Measurements from ENCODE around the gene CIP2A.

- TF ChIP-seq CTCF (conservative IDR thresholded peaks at IDR 0.05; ENCODE audit: low read depth, low read length), result no peak
- TF ChIP-seq POLR2A (IDR thresholded peaks at IDR 0.05; ENCODE audit: low read depth, low read length), result no peak
- no peak for TF ChIP-seq RAD21 (IDR thresholded peaks at IDR 0.05; ENCODE audit: low read length)
- TF ChIP-seq MAFK (IDR thresholded peaks at IDR 0.05; ENCODE audit: low read depth, low read length), result no peak
- TF ChIP-seq USF2 (IDR thresholded peaks at IDR 0.05; ENCODE audit: low read depth, low read length), result no peak
- TF ChIP-seq RCOR1 (IDR thresholded peaks at IDR 0.05; ENCODE audit: insufficient replicate concordance, low read length), result no peak
- no peak for TF ChIP-seq SMC3 (IDR thresholded peaks at IDR 0.05; ENCODE audit: low read depth, low read length)
These were observed 16.3 kb upstream of the CIP2A start for GRCh38 chr3:108605491-108605890.
